GM18909 (cell line): ENCODE results near the gene TRIM67.

ENCODE experiments used
- ATAC-seq: cut with Tn5 transposase; IDR thresholded peaks from one replicate; pipeline ENCODE4 v1.9.1; 2021; ENCODE audit warnings: mild to moderate bottlenecking; ENCODE audit not compliant: unreplicated experiment, poor library complexity

Gene TRIM67

DNA sequence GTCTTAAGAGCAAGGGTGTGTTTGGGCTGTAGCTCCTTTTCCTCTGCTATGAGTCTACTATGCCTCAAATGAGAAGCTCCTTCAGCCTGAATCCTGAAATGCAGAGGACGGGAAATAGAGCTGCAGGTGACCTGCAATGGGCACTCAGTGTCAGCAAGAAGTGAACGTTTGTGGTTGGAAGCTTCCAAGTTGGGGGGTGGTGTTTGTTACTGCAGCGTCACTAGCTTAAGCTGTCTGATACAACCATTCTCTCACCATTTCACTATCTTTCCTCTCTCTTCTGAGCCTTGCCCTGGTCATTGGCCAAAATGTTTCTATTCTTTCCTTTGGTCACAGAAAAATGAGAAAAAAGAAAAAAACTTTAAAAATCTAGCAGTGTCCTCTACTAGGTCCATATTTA lies 19.4 kb downstream of the TRIM67 start:
- ATAC-seq = no peak

DNA sequence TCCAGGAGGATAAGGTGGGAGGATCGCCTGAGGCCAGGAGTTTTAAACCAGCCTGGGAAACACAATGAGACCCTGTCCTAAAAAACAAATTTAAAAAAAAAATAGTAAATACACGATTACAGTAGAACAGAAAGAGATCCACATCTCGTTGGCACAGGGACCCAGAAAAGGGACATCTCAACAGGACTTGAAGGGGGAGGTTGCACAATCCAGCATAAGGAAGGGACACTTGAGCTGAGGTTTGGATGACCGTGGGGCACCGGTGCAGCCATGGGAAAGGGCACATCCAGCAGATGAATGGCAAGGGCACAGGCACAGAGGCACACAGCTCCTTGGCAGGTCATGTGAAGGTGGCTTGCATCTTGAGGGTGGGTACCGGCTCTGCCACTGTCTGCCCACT lies 20.5 kb downstream of the TRIM67 start:
- ATAC-seq = no peak

DNA sequence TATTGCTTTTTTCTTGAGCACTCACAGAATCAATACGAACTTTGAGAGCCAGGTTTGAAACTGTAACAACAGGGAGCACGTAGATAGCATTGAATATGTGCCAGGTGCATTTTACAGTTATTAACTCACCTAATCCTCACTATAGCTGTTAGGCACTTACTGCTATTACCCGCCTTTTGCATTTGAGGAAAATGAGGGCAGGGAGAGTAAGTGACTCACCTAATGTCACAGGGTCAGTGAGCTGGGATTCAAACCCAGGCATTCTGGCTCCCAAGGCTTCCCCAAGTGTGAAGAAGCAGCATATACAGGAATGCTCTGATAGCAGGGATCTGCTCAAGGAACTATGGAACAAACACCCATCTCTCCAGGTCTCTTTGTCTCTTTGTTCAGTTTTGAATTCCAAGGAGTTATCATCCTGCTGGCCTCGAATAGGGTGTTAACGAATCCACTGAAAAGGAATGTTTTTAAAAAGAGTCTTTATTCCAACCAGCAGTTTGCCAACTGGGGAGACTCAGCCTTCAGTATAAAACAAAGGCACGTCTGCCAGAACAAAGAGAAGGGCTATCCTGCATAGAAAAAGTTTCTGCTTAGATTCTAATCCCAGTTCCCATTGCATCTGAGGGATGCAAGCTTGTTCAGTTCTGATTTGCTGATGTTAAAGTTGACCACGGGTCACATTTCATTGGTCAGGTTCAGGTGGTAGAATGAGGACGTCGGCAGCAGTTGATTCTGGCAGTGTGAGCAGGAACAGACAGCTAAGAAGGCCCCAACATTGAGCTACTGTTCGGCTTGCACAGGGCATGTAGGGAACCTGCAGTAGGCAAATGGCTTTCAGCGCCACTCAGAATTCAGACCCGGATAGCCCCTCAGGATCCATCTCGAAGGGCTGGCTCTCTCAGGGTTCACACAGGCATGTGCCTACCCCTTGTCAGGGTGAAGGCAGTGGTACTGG lies 22.1 kb downstream of the TRIM67 start:
- no peak for ATAC-seq

GRCh38 chr1:231184891-231185290 lies 23.0 kb downstream of the TRIM67 start:
- ATAC-seq = no peak

- no peak for ATAC-seq
These were observed 23.5 kb downstream of the TRIM67 start for GRCh38 chr1:231185391-231185790.

DNA sequence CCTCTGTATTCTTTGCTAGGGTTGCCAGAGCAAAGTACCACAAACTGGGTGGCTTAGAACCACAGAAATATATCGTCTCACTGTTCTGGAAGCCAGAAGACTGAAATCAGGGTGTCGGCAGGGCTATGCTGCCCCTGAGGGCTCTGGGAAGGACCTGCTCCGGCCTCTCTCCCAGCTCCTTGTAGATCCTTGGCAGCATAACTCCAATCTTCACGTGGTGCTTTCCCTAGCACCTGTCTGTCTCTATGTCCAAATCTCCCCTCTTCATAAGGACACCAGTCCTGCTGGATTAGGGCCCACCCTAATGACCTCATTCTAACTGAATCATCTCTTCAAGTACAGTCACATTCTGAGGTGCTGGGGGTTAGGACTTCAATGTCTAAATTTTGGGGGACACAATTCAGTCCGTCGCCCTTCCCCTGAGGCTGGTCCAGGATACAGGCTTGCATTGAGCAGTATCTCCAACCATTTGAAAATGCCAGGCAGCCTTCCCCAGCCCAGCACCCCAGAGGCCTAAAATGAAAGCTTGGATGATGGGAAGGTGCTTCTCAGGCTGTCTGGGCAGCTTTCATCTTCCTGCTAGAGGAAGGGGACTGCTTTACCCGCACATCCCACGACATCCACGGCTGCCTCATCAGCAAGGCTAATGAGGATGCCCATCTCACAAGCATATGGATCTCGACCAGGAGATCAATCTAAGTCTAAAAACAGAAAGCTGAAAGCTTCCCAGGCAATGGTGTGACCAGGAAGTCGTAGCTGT lies 24.7 kb downstream of the TRIM67 start:
- no peak for ATAC-seq

DNA sequence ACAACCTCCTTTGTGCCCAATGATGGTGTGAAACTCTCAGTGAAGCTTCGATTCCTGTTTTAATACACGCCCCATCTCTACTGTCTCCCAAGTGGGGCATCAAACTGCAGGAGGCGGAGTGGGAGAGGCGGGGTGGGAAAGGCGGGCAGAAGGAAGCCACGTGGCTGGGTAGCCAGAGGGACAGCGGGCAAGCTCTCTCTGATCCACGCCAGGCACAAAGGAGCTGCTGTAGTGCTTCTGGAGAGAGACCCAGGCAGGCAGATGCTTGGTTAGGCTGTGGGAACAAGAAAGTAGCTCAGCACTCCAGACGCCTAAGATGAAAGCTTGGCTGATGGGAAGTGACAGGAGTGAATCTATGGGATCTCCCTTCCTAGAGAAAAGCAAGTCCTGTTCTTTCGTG lies 25.7 kb downstream of the TRIM67 start:
- no peak for ATAC-seq

GRCh38 chr1:231188072-231188471 lies 26.2 kb downstream of the TRIM67 start:
- no peak for ATAC-seq

GRCh38 chr1:231188768-231189167 lies 26.9 kb downstream of the TRIM67 start:
- ATAC-seq = no peak

DNA sequence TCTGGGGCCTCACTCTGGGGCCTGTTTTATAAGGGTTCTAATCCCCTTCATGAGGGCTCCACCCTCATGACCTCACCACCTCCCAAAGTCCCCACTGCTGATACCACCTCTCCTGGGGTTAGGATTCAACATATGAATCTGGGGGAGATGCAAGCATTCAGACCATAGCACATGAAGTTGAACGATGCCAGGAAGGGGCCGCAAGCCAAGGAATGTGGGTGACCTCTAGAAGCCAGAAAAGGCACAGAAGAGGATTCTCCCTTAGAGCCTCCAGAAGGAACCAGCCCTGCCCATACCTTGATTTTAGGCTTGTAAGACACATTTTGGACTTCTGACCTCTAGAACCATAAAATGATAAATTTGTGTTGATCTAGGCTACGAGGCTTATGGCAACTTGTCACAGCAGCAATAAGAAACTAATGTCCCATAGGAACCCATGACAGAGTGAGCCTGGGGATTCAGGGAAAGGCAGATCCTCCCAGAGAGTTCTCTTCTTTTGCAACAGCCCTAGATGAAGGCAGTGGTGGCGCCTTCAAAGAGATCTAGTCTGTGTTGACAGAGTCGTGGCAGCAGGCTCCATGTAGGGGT lies 27.9 kb downstream of the TRIM67 start:
- no peak for ATAC-seq

DNA sequence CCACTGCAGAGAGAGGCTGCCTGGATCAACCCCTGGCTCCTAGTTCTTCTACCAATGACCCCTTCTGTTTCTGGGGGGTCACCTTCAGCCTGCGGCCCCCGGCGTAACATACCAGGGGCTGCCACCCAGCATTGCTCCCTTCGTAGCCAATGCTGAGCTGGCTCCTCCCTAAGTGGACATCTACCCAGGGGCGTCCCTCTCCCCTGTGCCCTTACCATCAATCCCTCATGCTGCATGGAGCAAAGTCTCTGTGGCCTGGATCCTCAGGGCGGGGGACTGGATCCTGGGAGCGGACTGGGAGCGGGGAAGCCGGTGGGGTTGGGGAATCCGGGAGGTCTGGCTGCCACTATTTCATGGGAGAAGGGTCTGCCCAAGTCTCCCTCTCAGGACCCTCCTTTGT lies 28.6 kb downstream of the TRIM67 start:
- no peak for ATAC-seq

DNA sequence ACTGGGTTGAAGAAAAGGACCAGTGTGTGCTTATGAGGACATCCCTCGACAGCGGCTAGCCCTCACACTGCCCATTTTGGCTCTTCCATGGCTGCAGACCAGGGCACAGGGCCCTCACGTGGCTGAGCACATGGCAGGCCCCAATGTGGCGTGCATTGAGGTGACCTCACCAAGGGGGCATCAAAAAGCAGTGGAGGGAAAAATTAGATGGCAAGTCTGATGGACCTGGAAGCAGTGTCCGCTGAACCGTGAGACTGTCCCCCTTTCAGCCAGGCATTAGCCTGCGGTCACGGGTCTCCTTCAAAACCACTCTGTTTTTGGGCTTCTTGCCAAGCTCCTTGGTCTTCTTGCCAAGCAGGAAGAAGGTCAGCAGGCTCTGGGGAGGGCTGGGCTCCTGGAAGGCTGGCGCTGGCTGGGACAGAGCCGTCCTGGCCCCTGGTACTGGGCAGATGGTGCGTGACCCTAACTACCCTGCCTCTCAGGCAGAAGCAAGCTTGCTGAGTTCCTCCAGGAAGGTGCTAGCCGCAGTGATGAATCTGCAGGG lies 30.8 kb downstream of the TRIM67 start:
- ATAC-seq = no peak

- no peak for ATAC-seq
These were observed 32.0 kb downstream of the TRIM67 start for GRCh38 chr1:231193710-231194340.

GRCh38 chr1:231194476-231194842 lies 32.6 kb downstream of the TRIM67 start:
- ATAC-seq = no peak

DNA sequence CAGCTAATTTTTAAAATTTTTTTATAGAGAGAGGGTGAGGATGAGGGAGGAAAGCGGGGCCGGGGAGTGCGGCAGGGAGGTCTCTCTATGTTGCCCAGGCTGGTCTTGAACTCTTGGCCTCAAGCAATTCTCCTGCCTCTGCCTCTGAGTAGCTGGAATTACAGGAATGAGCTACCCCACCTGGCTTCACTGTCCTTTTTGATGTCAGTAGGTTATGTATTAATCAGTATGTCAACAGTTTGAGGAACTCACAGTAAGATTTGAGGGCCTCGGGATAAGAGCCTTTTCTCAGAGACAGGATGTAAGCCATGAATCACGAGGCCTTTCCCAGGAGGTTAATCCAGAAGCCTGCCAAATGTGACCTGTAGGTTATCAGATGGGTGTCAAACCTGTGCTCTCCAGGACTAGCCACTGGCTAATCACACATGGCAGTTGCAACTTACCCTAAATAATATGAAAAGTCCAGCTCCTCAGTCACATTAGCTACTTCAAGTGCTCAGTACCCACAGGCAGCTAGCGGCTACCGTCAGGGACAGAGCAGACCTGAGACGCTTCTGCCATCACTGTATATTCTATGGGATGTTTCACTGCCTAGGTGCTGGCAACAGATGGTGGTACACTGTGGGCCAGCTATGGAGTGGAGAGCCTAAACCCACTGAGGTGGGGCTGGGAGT lies 33.1 kb downstream of the TRIM67 start:
- ATAC-seq = no peak

DNA sequence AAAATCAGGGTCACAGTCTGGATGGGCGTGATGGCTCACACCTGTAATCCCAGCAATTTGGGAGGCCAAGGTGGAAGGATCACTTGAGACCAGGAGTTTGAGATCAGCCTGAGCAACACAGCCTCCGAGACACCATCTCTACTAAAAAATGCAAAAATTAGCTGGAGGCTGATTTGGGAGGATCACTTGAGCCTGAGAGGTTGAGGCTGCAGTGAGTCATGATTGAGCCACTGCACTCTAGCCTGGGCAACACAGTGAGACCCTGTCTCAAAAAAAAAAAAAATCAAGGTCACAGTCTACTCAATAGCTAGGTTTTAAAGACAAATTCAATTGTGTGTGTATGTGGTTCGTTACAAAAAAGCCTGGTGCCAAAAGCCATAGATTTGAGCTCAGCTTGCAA lies 34.4 kb downstream of the TRIM67 start:
- ATAC-seq = no peak

DNA sequence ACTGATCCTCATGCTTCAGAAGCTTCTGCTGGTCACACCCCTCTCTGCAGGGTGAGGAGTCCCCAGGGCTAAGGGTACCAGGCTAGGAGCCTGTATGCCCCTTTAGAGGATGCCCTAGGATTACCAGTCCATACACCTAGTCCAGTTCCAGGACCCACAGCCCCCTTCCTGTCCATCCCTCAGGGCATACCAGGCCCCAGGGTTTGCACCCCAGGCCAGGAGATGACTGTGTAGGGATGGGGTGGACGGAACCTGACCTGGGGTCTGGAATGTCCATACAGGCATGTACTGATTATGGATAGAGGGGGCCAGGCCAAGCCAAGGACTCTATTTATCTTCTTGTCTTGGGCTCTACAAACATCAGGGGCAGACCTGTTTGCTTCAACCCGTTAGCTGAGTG lies 34.9 kb downstream of the TRIM67 start:
- no peak for ATAC-seq

DNA sequence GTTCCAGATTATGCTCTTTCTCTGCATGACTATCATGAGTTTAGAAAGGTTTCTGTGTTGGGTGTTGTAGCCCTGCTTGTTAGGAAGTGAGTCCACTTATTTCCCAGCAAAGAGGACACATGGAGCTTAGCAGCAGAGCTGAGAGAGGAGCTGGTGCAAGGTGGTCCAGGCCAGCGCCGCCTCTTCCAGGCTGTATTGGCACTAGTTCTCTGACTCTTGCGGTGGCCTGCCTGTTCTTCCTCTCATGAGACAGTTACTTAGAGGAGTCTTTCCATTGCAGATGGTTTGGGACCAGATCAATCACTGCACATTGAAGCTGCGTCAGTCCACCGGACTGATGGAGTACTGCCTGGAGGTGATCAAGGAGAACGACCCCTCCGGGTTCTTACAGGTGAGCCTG lies 38.0 kb downstream of the TRIM67 start:
- ATAC-seq = no peak

- ATAC-seq = no peak
These were observed 38.7 kb downstream of the TRIM67 start for GRCh38 chr1:231200388-231201031.
